H9 (cell line): ENCODE results near the gene TRMT11. TPM values are rescaled to one million over a fixed set of nuclear protein-coding genes. Genes with fewer than 3 reads are reported as not detected.

Experiments
- DNase-seq: peaks from one replicate; pipeline ENCODE4 v3.0.0-alpha.2; 2017
- H2AFZ ChIP-seq: one replicate; pipeline ENCODE4 v1.6.1; 2013; ENCODE audit warnings: mild to moderate bottlenecking, low read length, control low read depth, moderate library complexity
- H2AK5ac ChIP-seq: 2 replicates; pipeline ENCODE4 v1.6.1; 2013; ENCODE audit warnings: low read length, control low read depth, mixed read lengths; ENCODE audit not compliant: insufficient read length
- H2BK120ac ChIP-seq: one replicate; pipeline ENCODE4 v1.6.1; 2013; ENCODE audit warnings: low read depth, mild to moderate bottlenecking, low read length, control low read depth, inconsistent platforms; ENCODE audit not compliant: poor library complexity, severe bottlenecking
- H2BK12ac ChIP-seq: 2 replicates; pipeline ENCODE4 v1.6.1; 2013; ENCODE audit warnings: low read length, control low read depth, mixed read lengths, low read depth; ENCODE audit not compliant: insufficient read length
- H2BK15ac ChIP-seq: 2 replicates; pipeline ENCODE4 v1.6.1; 2013; ENCODE audit warnings: low read depth, low read length, control low read depth
- H2BK20ac ChIP-seq: one replicate; pipeline ENCODE4 v1.6.1; 2013; ENCODE audit warnings: low read depth, mild to moderate bottlenecking, low read length, control low read depth, inconsistent platforms; ENCODE audit not compliant: poor library complexity, severe bottlenecking
- H2BK5ac ChIP-seq: 2 replicates; pipeline ENCODE4 v1.6.1; 2013; ENCODE audit warnings: low read length, control low read depth, mixed read lengths; ENCODE audit not compliant: insufficient read length
- H3K14ac ChIP-seq: 2 replicates; pipeline ENCODE4 v1.6.1; 2013; ENCODE audit warnings: low read length, control low read depth; ENCODE audit not compliant: insufficient read depth
- H3K18ac ChIP-seq: 2 replicates; pipeline ENCODE4 v1.6.1; 2013; ENCODE audit warnings: low read depth, mild to moderate bottlenecking, mixed read lengths, low read length, control low read depth; ENCODE audit not compliant: insufficient read length
- H3K23ac ChIP-seq: 2 replicates; pipeline ENCODE4 v1.6.1; 2013; ENCODE audit warnings: low read length, control low read depth, mixed read lengths, low read depth; ENCODE audit not compliant: insufficient read length
- H3K23me2 ChIP-seq: 2 replicates; pipeline ENCODE4 v1.6.1; 2013; ENCODE audit warnings: low read depth, mild to moderate bottlenecking, mixed read lengths, low read length, control low read depth; ENCODE audit not compliant: insufficient read length, poor library complexity, severe bottlenecking
- H3K27ac ChIP-seq: 2 replicates; pipeline ENCODE4 v1.5.1; 2013; ENCODE audit warnings: low read length, control low read depth, mixed read lengths, low read depth; ENCODE audit not compliant: insufficient read length
- H3K27me3 ChIP-seq: 2 replicates; pipeline ENCODE4 v1.6.1; 2013; ENCODE audit warnings: low read length, control low read depth, inconsistent platforms; ENCODE audit not compliant: insufficient read depth
- H3K4ac ChIP-seq: 2 replicates; pipeline ENCODE4 v1.6.1; 2013; ENCODE audit warnings: low read depth, mild to moderate bottlenecking, control low read depth, inconsistent platforms, low read length, moderate library complexity
- H3K4me1 ChIP-seq: 2 replicates; pipeline ENCODE4 v1.6.1; 2013; ENCODE audit warnings: low read length, control low read depth, inconsistent platforms; ENCODE audit not compliant: insufficient read depth
- H3K4me2 ChIP-seq: 2 replicates; pipeline ENCODE4 v1.6.1; 2013; ENCODE audit warnings: low read length, control low read depth, mixed read lengths; ENCODE audit not compliant: insufficient read length, insufficient read depth
- H3K56ac ChIP-seq: 2 replicates; pipeline ENCODE4 v1.6.1; 2013; ENCODE audit warnings: low read depth, mild to moderate bottlenecking, mixed read lengths, low read length, control low read depth; ENCODE audit not compliant: insufficient read length
- H3K79me1 ChIP-seq: 2 replicates; pipeline ENCODE4 v1.6.1; 2013; ENCODE audit warnings: low read depth, mild to moderate bottlenecking, moderate library complexity, low read length, control low read depth, inconsistent platforms; ENCODE audit not compliant: insufficient read depth, poor library complexity, severe bottlenecking
- H3K79me2 ChIP-seq: 2 replicates; pipeline ENCODE4 v1.6.1; 2013; ENCODE audit warnings: low read length, control low read depth, inconsistent platforms; ENCODE audit not compliant: insufficient read depth
- H3K9ac ChIP-seq: 2 replicates; pipeline ENCODE4 v1.6.1; 2013; ENCODE audit warnings: low read length, control low read depth, mixed read lengths; ENCODE audit not compliant: insufficient read length; ENCODE audit errors: extremely low read depth
- H3K9me3 ChIP-seq: one replicate; pipeline ENCODE4 v1.6.1; 2013; ENCODE audit warnings: low read depth, low read length, inconsistent platforms; ENCODE audit not compliant: control insufficient read depth
- H3T11ph ChIP-seq: one replicate; pipeline ENCODE4 v1.6.1; 2013; ENCODE audit warnings: mild to moderate bottlenecking, low read length, control low read depth, inconsistent platforms
- H4K20me1 ChIP-seq: one replicate; pipeline ENCODE4 v1.6.1; 2013; ENCODE audit not compliant: control insufficient read depth, insufficient read length, insufficient read depth
- H4K5ac ChIP-seq: 2 replicates; pipeline ENCODE4 v1.6.1; 2013; ENCODE audit warnings: low read depth, mild to moderate bottlenecking, mixed read lengths, low read length, control low read depth; ENCODE audit not compliant: insufficient read length
- H4K8ac ChIP-seq: replicated peaks from 2 replicates; pipeline ENCODE4 v1.6.1; 2013; ENCODE audit warnings: low read length, control low read depth, mixed read lengths, low read depth; ENCODE audit not compliant: insufficient read length
- H4K91ac ChIP-seq: 2 replicates; pipeline ENCODE4 v1.6.1; 2013; ENCODE audit warnings: low read depth, mild to moderate bottlenecking, moderate library complexity, mixed read lengths, low read length, control low read depth; ENCODE audit not compliant: insufficient read length
- H3K27ac Mint-ChIP-seq, 3 experiments: 2 replicates in 2 of 3; 3 replicates in 1 of 3; pipeline ENCODE4 v1.8.0; 2020 to 2021; ENCODE audit warnings: mixed read lengths in 3 of 3, mild to moderate bottlenecking in 1 of 3, moderate library complexity in 1 of 3
- H3K27me3 Mint-ChIP-seq: 2 replicates; pipeline ENCODE4 v1.8.0; 2021; ENCODE audit warnings: low read depth, mild to moderate bottlenecking, moderate library complexity, mixed read lengths
- H3K36me3 Mint-ChIP-seq, 3 experiments: 2 replicates in 2 of 3; 3 replicates in 1 of 3; pipeline ENCODE4 v1.8.0; 2020 to 2021; ENCODE audit warnings: low read depth in 3 of 3, mixed read lengths in 3 of 3; ENCODE audit not compliant: insufficient read depth in 1 of 3
- H3K4me1 Mint-ChIP-seq, 2 experiments: 2 replicates each; pipeline ENCODE4 v1.8.0; 2020; ENCODE audit warnings: mixed read lengths in 2 of 2
- H3K4me3 Mint-ChIP-seq, 2 experiments: 2 replicates in 1 of 2; 3 replicates in 1 of 2; pipeline ENCODE4 v1.8.0; 2020 to 2021; ENCODE audit warnings: mild to moderate bottlenecking in 2 of 2, mixed read lengths in 2 of 2, moderate library complexity in 1 of 2
- H3K9me3 Mint-ChIP-seq, 2 experiments: 2 replicates in 1 of 2; 3 replicates in 1 of 2; pipeline ENCODE4 v1.8.0; 2020; ENCODE audit warnings: mild to moderate bottlenecking in 2 of 2, mixed read lengths in 2 of 2, moderate library complexity in 1 of 2
- WGBS: extraction: QIAGEN DNeasy Blood & Tissue Kit; methylation state at CpG from one replicate; pipeline ENCODE4 v1.1.7; 2013; ENCODE audit warnings: missing lambda C conversion rate, low lambda C conversion rate, mixed read lengths; ENCODE audit not compliant: insufficient read length; ENCODE audit errors: extremely low coverage; 5-methylcytosine and 5-hydroxymethylcytosine counted together
- total RNA-seq: library from RNA; stranded (reverse); gene quantifications from 2 replicates; pipeline ENCODE4 v1.2.1, GENCODE V29; 2021
- TF ChIP-seq, protein P1 (sequence below): fragments of 200-600 bp; sonication (generic); conservative IDR thresholded peaks from 3 replicates; pipeline ENCODE4 v1.8.0; 2021; ENCODE audit warnings: antibody characterized with exemption, mild to moderate bottlenecking

Gene TRMT11
- total RNA-seq, 1 experiment from 2014 or later: 31.1 TPM

DNA sequence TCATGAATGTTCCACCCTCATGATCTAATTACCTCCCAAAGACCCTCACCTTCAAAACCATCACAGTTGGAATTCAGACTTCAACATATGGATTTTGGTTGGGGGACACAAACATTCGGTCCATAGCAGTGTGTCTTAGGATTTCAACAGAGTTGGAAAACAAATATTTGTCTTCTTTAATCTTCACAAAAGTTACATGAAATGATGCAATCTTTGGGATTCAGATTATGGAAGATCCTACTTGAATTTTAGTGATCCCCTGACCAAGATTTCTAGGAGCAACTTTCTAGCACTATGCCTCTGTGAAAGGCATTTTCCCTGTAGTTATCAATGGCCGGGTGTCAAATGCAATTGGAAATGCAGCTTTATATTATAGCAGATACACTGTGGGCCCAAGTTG is 86.5 kb downstream of the TRMT11 start:
- Histone ChIP-seq H4K5ac (no peak overlapping the region), H3K23me2 (no peaks in the 10 kb centered on the region), H3K18ac (no peak overlapping the region), H3K27me3 (no peaks in the 10 kb centered on the region), H2BK20ac (no peak overlapping the region), H3K79me2 (no peaks in the 10 kb centered on the region), H2BK15ac (no peak overlapping the region), H2BK5ac (no peak overlapping the region), H3K4me1 (no peaks in the 10 kb centered on the region), H3K14ac (no peak overlapping the region), H2BK120ac (no peak overlapping the region), H2BK12ac (no peak overlapping the region), H3K27ac (no peak overlapping the region), H2AK5ac (no peak overlapping the region), H3K23ac (no peak overlapping the region), H3K79me1 (no peaks in the 10 kb centered on the region), H4K91ac (no peak overlapping the region), H4K8ac (no peak overlapping the region), H3K9ac (no peak overlapping the region), H3T11ph (no peak overlapping the region), H3K4me2 (no peak overlapping the region), H2AFZ (no peak overlapping the region), H3K56ac (no peak overlapping the region), H3K9me3 (no peaks in the 10 kb centered on the region), H3K4ac (no peak overlapping the region), H4K20me1 (no peaks in the 10 kb centered on the region)
- no peaks in the 10 kb centered on the region; a peak in 1 of 7 replicates for H3K36me3 Mint-ChIP-seq
- H3K4me1 Mint-ChIP-seq: peaks cover 9 to 10% of the 10 kb centered on the region in 2 experiments
- no peaks in the 10 kb centered on the region for H3K9me3 Mint-ChIP-seq
- H3K4me3 Mint-ChIP-seq: no peak overlapping the region
- TF ChIP-seq, protein P1, sequence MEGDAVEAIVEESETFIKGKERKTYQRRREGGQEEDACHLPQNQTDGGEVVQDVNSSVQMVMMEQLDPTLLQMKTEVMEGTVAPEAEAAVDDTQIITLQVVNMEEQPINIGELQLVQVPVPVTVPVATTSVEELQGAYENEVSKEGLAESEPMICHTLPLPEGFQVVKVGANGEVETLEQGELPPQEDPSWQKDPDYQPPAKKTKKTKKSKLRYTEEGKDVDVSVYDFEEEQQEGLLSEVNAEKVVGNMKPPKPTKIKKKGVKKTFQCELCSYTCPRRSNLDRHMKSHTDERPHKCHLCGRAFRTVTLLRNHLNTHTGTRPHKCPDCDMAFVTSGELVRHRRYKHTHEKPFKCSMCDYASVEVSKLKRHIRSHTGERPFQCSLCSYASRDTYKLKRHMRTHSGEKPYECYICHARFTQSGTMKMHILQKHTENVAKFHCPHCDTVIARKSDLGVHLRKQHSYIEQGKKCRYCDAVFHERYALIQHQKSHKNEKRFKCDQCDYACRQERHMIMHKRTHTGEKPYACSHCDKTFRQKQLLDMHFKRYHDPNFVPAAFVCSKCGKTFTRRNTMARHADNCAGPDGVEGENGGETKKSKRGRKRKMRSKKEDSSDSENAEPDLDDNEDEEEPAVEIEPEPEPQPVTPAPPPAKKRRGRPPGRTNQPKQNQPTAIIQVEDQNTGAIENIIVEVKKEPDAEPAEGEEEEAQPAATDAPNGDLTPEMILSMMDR: no peak
- H3K27ac Mint-ChIP-seq: no peak overlapping the region
- H3K27me3 Mint-ChIP-seq: no peaks in the 10 kb centered on the region
- DNase-seq: no peak
- no CpG with 5 or more reads among the region's 2 CpGs for WGBS
